KMS-11 (cell line): ENCODE data around the gene UBL7.

Experiments
- H2AFZ ChIP-seq: fragments of 200-600 bp; sonication (generic); 2 replicates; pipeline ENCODE4 v1.6.1; 2016; ENCODE audit warnings: antibody characterized with exemption, mixed run types, low read depth
- H3K27ac ChIP-seq: fragments of 200-600 bp; sonication (generic); 2 replicates; pipeline ENCODE4 v1.6.1; 2016; ENCODE audit warnings: mild to moderate bottlenecking, mixed run types
- H3K27me3 ChIP-seq: fragments of 200-600 bp; sonication (generic); 2 replicates; pipeline ENCODE4 v1.6.1; 2017; ENCODE audit warnings: mild to moderate bottlenecking, low read depth, mixed run types, moderate library complexity; ENCODE audit not compliant: insufficient read depth
- H3K36me3 ChIP-seq: fragments of 200-600 bp; sonication (generic); 2 replicates; pipeline ENCODE4 v1.6.1; 2017; ENCODE audit warnings: mild to moderate bottlenecking, mixed run types; ENCODE audit not compliant: insufficient read depth
- H3K4me1 ChIP-seq: fragments of 200-600 bp; sonication (generic); 2 replicates; pipeline ENCODE4 v1.6.1; 2016; ENCODE audit warnings: mild to moderate bottlenecking, low read depth, mixed run types; ENCODE audit not compliant: poor library complexity, severe bottlenecking
- H3K4me2 ChIP-seq: fragments of 200-600 bp; sonication (generic); 2 replicates; pipeline ENCODE4 v1.7.0; 2016; ENCODE audit warnings: mild to moderate bottlenecking, mixed run types
- H3K4me3 ChIP-seq: fragments of 200-600 bp; sonication (generic); IDR thresholded peaks from 2 replicates; pipeline ENCODE4 v1.6.1; 2017; ENCODE audit warnings: low read depth, low read length, mixed read lengths; ENCODE audit not compliant: insufficient read depth
- H3K79me2 ChIP-seq: fragments of 200-600 bp; sonication (generic); 2 replicates; pipeline ENCODE4 v1.6.1; 2016; ENCODE audit warnings: low read depth, mixed run types; ENCODE audit not compliant: insufficient read depth
- H3K9ac ChIP-seq: fragments of 200-600 bp; sonication (generic); 2 replicates; pipeline ENCODE4 v1.6.1; 2016; ENCODE audit warnings: mild to moderate bottlenecking, mixed run types
- H4K20me1 ChIP-seq: fragments of 200-600 bp; sonication (generic); 2 replicates; pipeline ENCODE4 v1.6.1; 2016; ENCODE audit warnings: mild to moderate bottlenecking, mixed run types; ENCODE audit not compliant: insufficient read depth
- CTCF ChIP-seq: fragments of 200-600 bp; sonication (generic); conservative IDR thresholded peaks from 2 replicates; pipeline ENCODE4 v1.6.1; 2017; ENCODE audit warnings: low read depth, mild to moderate bottlenecking, antibody characterized with exemption, low read length, moderate library complexity, mixed read lengths

UBL7 gene

GRCh38 chr15:74427607-74428441 is 33.1 kb downstream of the UBL7 start:
- Histone ChIP-seq H2AFZ (no peak overlapping the region), H3K9ac (no peak overlapping the region), H4K20me1 (no peaks in the 10 kb centered on the region), H3K4me2 (no peak overlapping the region), H3K36me3 (no peaks in the 10 kb centered on the region), H3K27me3 (peaks cover 26% of the 10 kb centered on the region; the same call in 1 of the 2 replicates), H3K4me3 (no peak overlapping the region), H3K79me2 (no peaks in the 10 kb centered on the region), H3K27ac (no peak overlapping the region), H3K4me1 (no peaks in the 10 kb centered on the region)
- no peak for TF ChIP-seq CTCF

GRCh38 chr15:74426404-74427281 is 34.3 kb downstream of the UBL7 start:
- Histone ChIP-seq H3K9ac (no peak overlapping the region), H3K36me3 (no peaks in the 10 kb centered on the region), H3K4me3 (no peak overlapping the region), H2AFZ (no peak overlapping the region), H3K79me2 (no peaks in the 10 kb centered on the region), H3K4me2 (no peak overlapping the region), H3K27ac (no peak overlapping the region), H3K27me3 (peaks cover 14% of the 10 kb centered on the region; the same call in 1 of the 2 replicates), H3K4me1 (no peaks in the 10 kb centered on the region), H4K20me1 (no peaks in the 10 kb centered on the region)
- TF ChIP-seq CTCF: no peak

- no peaks in the 10 kb centered on the region for H4K20me1 ChIP-seq
- no peak overlapping the region for H3K4me2 ChIP-seq
- H3K27me3 ChIP-seq: 0 out of 2 replicates have a peak, but pooled peaks cover 5% of the 10 kb centered on the region
Observed at GRCh38 chr15:74425630-74426029, 35.3 kb downstream of the UBL7 start.

More at GRCh38 chr15:74425630-74426029, 35.3 kb downstream of the UBL7 start:
- Histone ChIP-seq H3K9ac (no peak overlapping the region), H3K79me2 (no peaks in the 10 kb centered on the region), H3K4me3 (no peak overlapping the region), H3K4me1 (peaks cover 4% of the 10 kb centered on the region), H2AFZ (no peak overlapping the region), H3K27ac (no peak overlapping the region), H3K36me3 (no peaks in the 10 kb centered on the region)
- TF ChIP-seq CTCF: no peak
